Epithelial cell of proximal tubule (primary cell): Measurements from ENCODE around the gene CELF4. TPM values are rescaled to one million over a fixed set of nuclear protein-coding genes. Genes with fewer than 3 reads are reported as not detected.
A peak's percentile ranks its signal among the peaks of the same experiment; 100 is the strongest.

Source experiments
- DNase-seq: peaks from one replicate; pipeline ENCODE4 v3.0.0-alpha.2; 2011; ENCODE audit warnings: low read depth
- H3K4me3 ChIP-seq: 2 replicates; pipeline ENCODE4 v1.5.1; 2011; ENCODE audit warnings: low read depth, mild to moderate bottlenecking, low read length
- total RNA-seq: library from RNA; depleted of rRNA; stranded (reverse); fragments of >200 nt; gene quantifications from 2 replicates; pipeline ENCODE4 v1.2.3, GENCODE V29; 2015
- TF ChIP-seq, protein P1 (sequence below): conservative IDR thresholded peaks from 2 replicates; pipeline ENCODE4 v1.5.1; 2012; ENCODE audit warnings: low read depth, mild to moderate bottlenecking, low read length

CELF4 gene
- total RNA-seq, 1 donor from 2014 or later: not detected

DNA sequence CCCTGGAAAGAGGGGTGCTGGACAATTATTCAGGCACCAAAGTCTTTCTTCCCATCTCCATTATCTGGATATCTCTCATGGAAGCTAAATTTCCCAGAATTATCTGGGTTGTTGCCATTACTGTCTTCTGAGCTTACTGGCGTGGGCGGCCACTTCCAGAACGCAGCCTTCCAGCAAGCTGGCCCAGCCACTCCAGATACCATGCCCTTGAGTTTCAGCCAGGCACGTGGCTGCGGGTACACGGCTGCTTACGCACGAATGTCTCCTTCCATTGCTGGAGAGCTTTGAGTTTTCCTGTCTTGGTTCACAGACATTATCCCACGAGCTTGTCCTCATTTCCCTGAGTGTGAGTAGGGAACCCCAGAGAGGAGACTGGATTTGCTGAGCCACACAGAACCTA is 32.7 kb downstream of the CELF4 start:
- no peak overlapping the region for H3K4me3 ChIP-seq
- TF ChIP-seq, protein P1, sequence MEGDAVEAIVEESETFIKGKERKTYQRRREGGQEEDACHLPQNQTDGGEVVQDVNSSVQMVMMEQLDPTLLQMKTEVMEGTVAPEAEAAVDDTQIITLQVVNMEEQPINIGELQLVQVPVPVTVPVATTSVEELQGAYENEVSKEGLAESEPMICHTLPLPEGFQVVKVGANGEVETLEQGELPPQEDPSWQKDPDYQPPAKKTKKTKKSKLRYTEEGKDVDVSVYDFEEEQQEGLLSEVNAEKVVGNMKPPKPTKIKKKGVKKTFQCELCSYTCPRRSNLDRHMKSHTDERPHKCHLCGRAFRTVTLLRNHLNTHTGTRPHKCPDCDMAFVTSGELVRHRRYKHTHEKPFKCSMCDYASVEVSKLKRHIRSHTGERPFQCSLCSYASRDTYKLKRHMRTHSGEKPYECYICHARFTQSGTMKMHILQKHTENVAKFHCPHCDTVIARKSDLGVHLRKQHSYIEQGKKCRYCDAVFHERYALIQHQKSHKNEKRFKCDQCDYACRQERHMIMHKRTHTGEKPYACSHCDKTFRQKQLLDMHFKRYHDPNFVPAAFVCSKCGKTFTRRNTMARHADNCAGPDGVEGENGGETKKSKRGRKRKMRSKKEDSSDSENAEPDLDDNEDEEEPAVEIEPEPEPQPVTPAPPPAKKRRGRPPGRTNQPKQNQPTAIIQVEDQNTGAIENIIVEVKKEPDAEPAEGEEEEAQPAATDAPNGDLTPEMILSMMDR: no peak
- DNase-seq: no peak

DNA sequence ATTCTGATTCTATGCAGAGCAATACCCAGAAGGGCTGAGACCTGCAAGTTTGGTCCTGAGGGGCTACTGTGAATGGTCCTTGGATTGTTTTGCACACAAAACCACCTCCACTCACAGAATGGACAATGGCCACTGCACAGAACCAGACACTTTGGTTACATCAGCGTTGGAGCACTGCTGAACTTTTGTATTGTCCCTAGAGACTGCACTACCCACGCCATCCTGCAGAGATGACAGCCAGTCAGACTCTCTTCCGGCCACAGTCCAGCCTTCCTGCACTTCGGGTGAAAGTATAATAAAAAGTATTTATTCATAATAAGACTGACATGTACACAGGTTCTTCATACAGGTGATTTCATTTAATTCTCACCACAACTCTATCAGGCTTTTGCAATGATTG is 35.7 kb downstream of the CELF4 start:
- no peak for DNase-seq
- no peak overlapping the region for H3K4me3 ChIP-seq
- TF ChIP-seq, protein P1: no peak

DNA sequence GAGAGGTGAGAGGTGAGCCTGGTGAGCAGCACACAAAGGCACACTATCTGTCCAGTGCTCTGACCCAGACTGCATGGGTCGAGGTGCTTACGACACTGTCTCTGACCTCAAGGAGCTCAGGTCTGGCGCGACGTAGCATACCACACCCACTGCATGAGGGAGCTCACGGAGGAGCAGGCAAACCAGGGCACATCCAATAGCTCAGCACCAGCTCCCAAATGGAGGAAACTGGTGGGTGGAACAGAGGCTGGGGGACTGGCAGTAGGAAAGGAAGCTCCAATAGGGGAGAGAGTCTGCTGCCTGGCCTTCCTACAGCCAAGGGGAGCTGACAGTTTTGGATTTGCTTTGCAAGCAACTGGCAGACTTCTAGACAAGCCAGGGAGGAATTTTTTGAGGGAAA is 36.3 kb downstream of the CELF4 start:
- no peak overlapping the region for H3K4me3 ChIP-seq
- DNase-seq: no peak
- TF ChIP-seq, protein P1: no peak

DNA sequence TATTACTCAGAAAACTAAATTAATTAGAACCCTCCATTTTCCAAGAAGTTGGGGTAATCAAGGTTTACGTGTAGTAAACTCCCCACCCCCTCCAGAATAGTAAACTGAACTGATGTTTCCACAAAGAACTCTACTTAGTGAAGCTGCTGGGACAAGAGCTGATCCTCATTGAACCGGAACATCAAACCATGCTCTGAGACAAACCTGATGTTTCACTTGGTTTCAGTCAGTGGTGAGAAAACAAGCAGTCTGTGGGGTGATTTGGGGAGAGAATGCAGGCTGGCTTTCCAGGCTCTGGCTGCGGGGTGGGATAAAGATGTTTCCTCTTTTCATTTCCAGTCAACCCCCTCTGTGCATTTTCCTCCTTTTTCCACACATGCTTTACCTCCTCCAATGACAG is 38.2 kb downstream of the CELF4 start:
- H3K4me3 ChIP-seq: no peak overlapping the region
- DNase-seq: peak; percentile 4
- TF ChIP-seq, protein P1: no peak

DNA sequence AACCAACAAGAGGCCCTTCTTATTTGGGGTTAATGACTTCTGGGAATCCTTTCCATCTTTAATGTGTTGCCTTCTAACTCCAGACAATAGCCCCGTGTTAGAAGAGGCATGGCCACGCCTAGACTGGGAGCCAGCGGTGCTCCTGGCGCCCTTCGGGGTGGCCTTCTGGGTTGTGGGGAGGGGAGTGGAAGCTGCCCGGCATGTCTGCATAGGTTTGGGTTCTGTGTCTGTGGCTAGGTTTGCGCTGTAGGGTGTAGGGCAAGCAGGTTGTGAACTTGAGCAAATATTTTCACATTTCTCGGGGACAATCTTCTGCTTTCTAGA is 40.4 kb downstream of the CELF4 start:
- TF ChIP-seq, protein P1: no peak
- no peak overlapping the region for H3K4me3 ChIP-seq
- DNase-seq: no peak

DNA sequence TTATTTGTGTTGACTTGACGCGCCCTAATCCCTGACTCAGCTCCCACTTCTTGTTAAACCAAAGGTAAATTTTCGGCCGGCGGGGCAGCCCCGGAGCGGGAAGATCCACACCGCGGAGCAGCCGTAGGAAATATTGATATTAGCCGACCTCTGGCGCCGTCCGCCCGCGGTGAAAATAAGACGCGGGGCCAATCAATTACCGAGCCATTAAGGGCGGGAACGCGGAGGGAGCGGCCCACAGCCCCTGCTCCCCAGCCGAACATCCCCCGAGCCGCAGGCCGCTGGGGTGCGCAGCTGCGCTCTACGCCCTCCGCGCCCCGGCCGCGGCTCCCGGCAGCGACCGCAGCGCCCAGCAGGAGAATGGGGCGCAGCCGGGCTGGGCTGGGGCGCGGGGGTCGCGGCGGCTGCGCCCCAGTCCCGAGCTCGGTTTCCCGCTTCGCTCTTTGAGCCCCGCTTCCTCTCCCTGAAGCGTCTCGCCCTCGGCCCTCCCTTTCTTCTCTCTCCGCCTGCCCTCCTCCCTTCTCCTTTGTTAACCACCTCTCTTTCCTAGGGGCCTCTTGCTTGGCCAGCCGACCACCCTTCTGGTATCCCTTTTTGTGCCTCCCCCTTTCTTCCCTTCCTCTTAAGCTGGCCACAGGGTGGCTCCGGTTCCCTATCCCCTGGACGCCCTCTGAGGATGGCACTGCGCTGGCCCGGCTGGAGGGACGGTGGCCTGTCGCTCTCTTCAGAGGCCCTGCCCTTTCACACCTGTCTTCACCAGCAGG is 40.9 kb downstream of the CELF4 start:
- TF ChIP-seq, protein P1: no peak
- DNase-seq: no peak
- H3K4me3 ChIP-seq: no peak overlapping the region

DNA sequence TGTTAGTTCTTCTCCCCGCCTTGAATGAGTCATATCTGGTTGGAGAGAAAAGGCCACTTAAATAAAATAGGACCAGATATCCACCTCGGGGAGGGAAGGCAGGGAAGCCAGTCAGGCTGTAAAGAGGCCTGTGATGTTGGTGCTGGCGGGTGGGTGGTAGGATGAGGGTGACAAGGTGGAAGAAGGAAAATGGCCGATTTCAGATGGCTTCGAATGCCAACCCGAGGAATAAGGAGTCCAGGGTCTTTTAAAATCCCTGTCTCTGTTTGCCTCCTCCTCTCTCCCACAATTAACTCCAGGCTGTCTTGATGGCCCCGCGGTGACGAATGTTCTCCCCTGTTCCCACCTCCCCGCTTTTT is 41.5 kb downstream of the CELF4 start:
- H3K4me3 ChIP-seq: no peak overlapping the region
- TF ChIP-seq, protein P1: no peak
- DNase-seq: no peak
